GM23338 (cell line): Measurements from ENCODE around the gene DMD.

Source experiments
- CREB1 ChIP-seq: fragments of 250-450 bp; sonication (Bioruptor Pico); IDR thresholded peaks from 2 replicates; pipeline ENCODE4 v1.5.0; 2020; ENCODE audit warnings: low read depth, mild to moderate bottlenecking, moderate library complexity
- CTCF ChIP-seq, 2 experiments: fragments of 200-600 bp in 1 of 2; sonication (generic) in 1 of 2; conservative IDR thresholded peaks; 2 replicates each; pipeline versions ENCODE4 v1.5.1 to v1.6.1; 2016 to 2017; ENCODE audit warnings: antibody characterized with exemption in 2 of 2, low read depth in 2 of 2, mild to moderate bottlenecking in 2 of 2, moderate library complexity in 1 of 2
- EZH2 ChIP-seq: fragments of 200-600 bp; sonication (generic); IDR thresholded peaks from one replicate; pipeline ENCODE4 v1.8.0; 2017; ENCODE audit warnings: antibody characterized with exemption, mild to moderate bottlenecking, low read depth; ENCODE audit not compliant: unreplicated experiment
- EZH2phosphoT487 ChIP-seq: fragments of 200-600 bp; sonication (generic); IDR thresholded peaks from one replicate; pipeline ENCODE4 v1.8.1; 2018; ENCODE audit warnings: antibody characterized with exemption; ENCODE audit not compliant: unreplicated experiment
- POLR2AphosphoS5 ChIP-seq: IDR thresholded peaks from 2 replicates; pipeline ENCODE4 v1.6.1; 2016; ENCODE audit warnings: antibody characterized with exemption, low read depth
- REST ChIP-seq: IDR thresholded peaks from one replicate; pipeline ENCODE4 v1.6.1; 2018; ENCODE audit warnings: antibody characterized with exemption; ENCODE audit not compliant: unreplicated experiment
- ZNF114 ChIP-seq: fragments of 250-450 bp; sonication (Bioruptor Pico); IDR thresholded peaks from 2 replicates; pipeline ENCODE4 v1.5.0; 2020; ENCODE audit warnings: mild to moderate bottlenecking, moderate library complexity
- ZNF462 ChIP-seq: fragments of 250-450 bp; sonication (Bioruptor Pico); IDR thresholded peaks from 2 replicates; pipeline ENCODE4 v1.5.0; 2020; ENCODE audit warnings: mild to moderate bottlenecking, moderate library complexity

DNA sequence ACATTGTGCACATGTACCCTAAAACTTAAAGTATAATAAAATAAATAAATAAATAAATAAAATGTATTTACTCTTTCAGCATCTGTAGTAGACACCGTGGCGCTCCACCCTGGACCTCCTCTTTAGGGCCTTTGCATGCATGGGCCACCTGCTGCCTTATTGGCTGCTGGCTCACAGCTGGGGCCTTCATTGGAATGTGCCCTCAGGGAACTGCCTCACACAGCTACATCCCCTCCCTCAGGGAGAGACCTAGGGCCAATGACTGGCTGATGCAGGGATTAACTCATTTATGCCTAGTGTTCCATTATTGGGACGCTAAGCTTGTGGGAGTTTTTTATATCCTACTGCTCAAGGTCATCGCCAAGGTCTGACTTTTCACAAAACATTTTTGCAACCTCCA lies 1836.6 kb downstream of the DMD start:
- TF ChIP-seq CREB1 (CRISPR knock-in tag): no peak
- no peak for TF ChIP-seq CTCF (conservative IDR thresholded peaks at IDR 0.05; ENCODE audit: low read depth in 2 of 2)
- no peak for TF ChIP-seq EZH2
- no peak for TF ChIP-seq REST
- no peak for TF ChIP-seq POLR2AphosphoS5
- no peak for TF ChIP-seq EZH2phosphoT487
- TF ChIP-seq ZNF114 (CRISPR knock-in tag): no peak
- no peak for TF ChIP-seq ZNF462
